K562 (cell line): ENCODE measurements around the gene HAPLN3. TPM values are rescaled to one million over a fixed set of nuclear protein-coding genes. Genes with fewer than 3 reads are reported as not detected.

Experiments used
- DPF2 ChIP-seq: fragments of 450-650 bp; IDR thresholded peaks from 2 replicates; pipeline ENCODE4 v1.6.1; 2016
- ETV5 ChIP-seq: sonication (generic); formaldehyde crosslinking; IDR thresholded peaks from 2 replicates; pipeline ENCODE4 v1.4.0; 2020; ENCODE audit warnings: low read depth, mild to moderate bottlenecking, missing genetic modification reagents
- GABPA ChIP-seq: fragments of 200-800 bp; sonication (Bioruptor generic); conservative IDR thresholded peaks from 2 replicates; pipeline ENCODE4 v1.6.1; 2016; ENCODE audit warnings: low read depth, missing genetic modification characterization, missing compliant biosample characterization
- HDAC6 ChIP-seq: IDR thresholded peaks from 2 replicates; pipeline ENCODE4 v1.6.1; 2012; ENCODE audit warnings: low read depth, mild to moderate bottlenecking, control low read depth, inconsistent platforms, low read length, moderate library complexity
- HMG20A ChIP-seq: fragments of 450-650 bp; formaldehyde crosslinking; conservative IDR thresholded peaks from 2 replicates; pipeline ENCODE4 v1.4.0; 2020; ENCODE audit warnings: mild to moderate bottlenecking, mixed read lengths
- MAFF ChIP-seq: IDR thresholded peaks from 2 replicates; pipeline ENCODE4 v1.6.1; 2012; ENCODE audit warnings: low read length, improper control_type of control experiment
- MEIS2 ChIP-seq: fragments of 450-650 bp; IDR thresholded peaks from 2 replicates; pipeline ENCODE4 v1.6.1; 2014; ENCODE audit warnings: mild to moderate bottlenecking; ENCODE audit not compliant: partially characterized antibody
- NCOA4 ChIP-seq: fragments of 450-650 bp; IDR thresholded peaks from 2 replicates; pipeline ENCODE4 v1.6.1; 2018; ENCODE audit warnings: mild to moderate bottlenecking; ENCODE audit not compliant: partially characterized antibody
- ZNF282 ChIP-seq: sonication (generic); formaldehyde crosslinking; IDR thresholded peaks from 2 replicates; pipeline ENCODE4 v1.8.1; 2023; ENCODE audit warnings: missing genetic modification reagents
- ZNF347 ChIP-seq: fragments of 450-650 bp; formaldehyde crosslinking; IDR thresholded peaks from 2 replicates; pipeline ENCODE4 v1.4.0; 2020; ENCODE audit warnings: low read depth, mild to moderate bottlenecking, moderate library complexity
- polyA plus RNA-seq, 8 experiments: library from polyadenylated mRNA; depleted of rRNA in 4 of 8; stranded (reverse) in 5 of 8; unstranded in 3 of 8; fragments of >200 nt; fragmentation: Nextera tagmentation in 2 of 8; fragmentation: Illumina TruSeq in 1 of 8; extraction: Ambion mirVana in 2 of 8; extraction: Trizol in 1 of 8; gene quantifications; 2 replicates each; pipeline versions ENCODE4 v1.2.1 to v1.2.3, GENCODE V29; 2011 to 2014; ENCODE audit warnings: inconsistent platforms in 1 of 8, missing spikeins in 1 of 8
- total RNA-seq, 7 experiments: library from RNA; depleted of rRNA in 6 of 7; stranded (reverse); fragments of >200 nt in 6 of 7; fragmentation: Illumina TruSeq in 2 of 7; extraction: Trizol in 2 of 7; gene quantifications; 2 replicates each; pipeline versions ENCODE4 v1.2.1 to v1.2.3, GENCODE V29; 2011 to 2021; ENCODE audit warnings: low replicate concordance in 1 of 7
- TF ChIP-seq, protein P1 (sequence below): fragments of 250-450 bp; sonication (Bioruptor Pico); IDR thresholded peaks from 2 replicates; pipeline ENCODE4 v1.8.0; 2021; ENCODE audit warnings: moderate library complexity, mild to moderate bottlenecking, inconsistent platforms
- TF ChIP-seq, protein P2 (sequence below), 2 experiments: fragments of 450-650 bp; formaldehyde crosslinking in 1 of 2; IDR thresholded peaks; 2 replicates each; pipeline versions ENCODE4 v1.4.0 to v1.6.1; 2014 to 2020; ENCODE audit warnings: mild to moderate bottlenecking in 2 of 2, borderline replicate concordance in 1 of 2, low read depth in 1 of 2
- TF ChIP-seq, protein P3 (sequence below), 2 experiments: fragments of 450-650 bp; IDR thresholded peaks; 2 replicates each; pipeline ENCODE4 v1.6.1; 2018; ENCODE audit warnings: mild to moderate bottlenecking in 2 of 2, low read depth in 1 of 2; ENCODE audit not compliant: partially characterized antibody in 2 of 2
- TF ChIP-seq, protein P4 (sequence below): sonication (generic); formaldehyde crosslinking; IDR thresholded peaks from 2 replicates; pipeline ENCODE4 v1.9.0; 2022; ENCODE audit warnings: mild to moderate bottlenecking, missing genetic modification reagents

The HAPLN3 gene
- total and polyA plus RNA-seq, 9 of the 15 experiments (the other 6 are each of a cell fraction or from before 2014, with no cell fraction given), result 0.04 to 2.4 (median 0.65) TPM

DNA sequence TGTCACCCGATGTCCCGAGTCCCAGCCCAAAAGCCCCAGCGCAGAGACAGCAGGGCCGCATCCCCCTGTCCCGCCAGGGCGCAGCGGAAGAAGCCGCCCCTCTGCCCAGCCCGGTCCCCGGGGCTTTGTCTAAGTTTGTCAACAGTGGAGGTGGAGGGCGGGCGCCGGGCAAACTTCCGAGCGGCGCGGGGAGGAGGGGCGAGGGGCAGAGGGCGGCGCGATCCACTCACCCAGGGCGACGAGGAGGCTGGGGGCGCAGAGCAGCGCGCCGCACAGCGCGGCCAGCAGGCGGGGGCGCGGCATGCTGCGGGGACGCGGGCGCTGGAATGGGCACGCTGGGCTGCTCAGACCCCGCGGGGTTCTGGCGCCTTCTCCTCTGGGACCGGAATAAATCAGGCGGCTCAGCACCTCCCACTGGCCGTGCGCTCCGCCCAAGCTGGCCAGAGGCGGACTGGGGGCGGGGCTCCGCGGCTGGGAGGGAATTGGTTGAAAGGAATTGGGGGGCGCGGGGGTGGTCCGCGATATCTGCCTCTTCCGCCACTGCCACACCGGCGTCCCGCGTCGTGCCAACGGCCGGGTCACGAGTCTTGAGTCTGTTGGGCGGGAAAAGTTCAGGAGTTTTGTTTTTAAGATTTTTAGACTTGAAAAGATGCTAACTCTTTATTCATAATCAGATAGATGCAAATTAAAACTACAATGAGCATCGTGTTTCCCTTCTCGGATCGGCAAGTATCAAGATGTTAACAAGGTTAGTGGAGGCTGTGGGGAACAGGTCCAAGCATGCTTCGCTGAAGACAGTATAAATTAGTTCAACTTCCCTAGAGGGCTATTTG, 17.9 kb upstream of the HAPLN3 start, which contains the start of gene MFGE8 (continued):
- no peak for TF ChIP-seq ZNF347 (CRISPR knock-in tag)
- TF ChIP-seq DPF2, result no peak; the same call in 1 of the 2 replicates
- TF ChIP-seq HMG20A, result no peak
- no peak; the same call in 1 of the 2 replicates for TF ChIP-seq GABPA
- TF ChIP-seq, protein P1, sequence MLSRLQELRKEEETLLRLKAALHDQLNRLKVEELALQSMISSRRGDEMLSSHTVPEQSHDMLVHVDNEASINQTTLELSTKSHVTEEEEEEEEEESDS (CRISPR knock-in tag), result no peak
- no peak for TF ChIP-seq HDAC6
- TF ChIP-seq MAFF, result no peak
- TF ChIP-seq ZNF282 (CRISPR knock-in tag), result no peak
- TF ChIP-seq, protein P2, sequence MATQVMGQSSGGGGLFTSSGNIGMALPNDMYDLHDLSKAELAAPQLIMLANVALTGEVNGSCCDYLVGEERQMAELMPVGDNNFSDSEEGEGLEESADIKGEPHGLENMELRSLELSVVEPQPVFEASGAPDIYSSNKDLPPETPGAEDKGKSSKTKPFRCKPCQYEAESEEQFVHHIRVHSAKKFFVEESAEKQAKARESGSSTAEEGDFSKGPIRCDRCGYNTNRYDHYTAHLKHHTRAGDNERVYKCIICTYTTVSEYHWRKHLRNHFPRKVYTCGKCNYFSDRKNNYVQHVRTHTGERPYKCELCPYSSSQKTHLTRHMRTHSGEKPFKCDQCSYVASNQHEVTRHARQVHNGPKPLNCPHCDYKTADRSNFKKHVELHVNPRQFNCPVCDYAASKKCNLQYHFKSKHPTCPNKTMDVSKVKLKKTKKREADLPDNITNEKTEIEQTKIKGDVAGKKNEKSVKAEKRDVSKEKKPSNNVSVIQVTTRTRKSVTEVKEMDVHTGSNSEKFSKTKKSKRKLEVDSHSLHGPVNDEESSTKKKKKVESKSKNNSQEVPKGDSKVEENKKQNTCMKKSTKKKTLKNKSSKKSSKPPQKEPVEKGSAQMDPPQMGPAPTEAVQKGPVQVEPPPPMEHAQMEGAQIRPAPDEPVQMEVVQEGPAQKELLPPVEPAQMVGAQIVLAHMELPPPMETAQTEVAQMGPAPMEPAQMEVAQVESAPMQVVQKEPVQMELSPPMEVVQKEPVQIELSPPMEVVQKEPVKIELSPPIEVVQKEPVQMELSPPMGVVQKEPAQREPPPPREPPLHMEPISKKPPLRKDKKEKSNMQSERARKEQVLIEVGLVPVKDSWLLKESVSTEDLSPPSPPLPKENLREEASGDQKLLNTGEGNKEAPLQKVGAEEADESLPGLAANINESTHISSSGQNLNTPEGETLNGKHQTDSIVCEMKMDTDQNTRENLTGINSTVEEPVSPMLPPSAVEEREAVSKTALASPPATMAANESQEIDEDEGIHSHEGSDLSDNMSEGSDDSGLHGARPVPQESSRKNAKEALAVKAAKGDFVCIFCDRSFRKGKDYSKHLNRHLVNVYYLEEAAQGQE (IDR thresholded peaks at IDR 0.05; ENCODE audit: borderline replicate concordance), result 0 out of 2 replicates have a peak, but pooled peaks have one; percentile 3
- TF ChIP-seq, protein P2 (CRISPR knock-in tag; IDR thresholded peaks at IDR 0.05; ENCODE audit: low read depth), result peak; percentile 47; the same call in 1 of the 2 replicates
- TF ChIP-seq NCOA4, result no peak
- 0 out of 2 replicates have a peak, but pooled peaks have one; percentile 36 for TF ChIP-seq ETV5 (CRISPR knock-in tag)
- TF ChIP-seq, protein P3, sequence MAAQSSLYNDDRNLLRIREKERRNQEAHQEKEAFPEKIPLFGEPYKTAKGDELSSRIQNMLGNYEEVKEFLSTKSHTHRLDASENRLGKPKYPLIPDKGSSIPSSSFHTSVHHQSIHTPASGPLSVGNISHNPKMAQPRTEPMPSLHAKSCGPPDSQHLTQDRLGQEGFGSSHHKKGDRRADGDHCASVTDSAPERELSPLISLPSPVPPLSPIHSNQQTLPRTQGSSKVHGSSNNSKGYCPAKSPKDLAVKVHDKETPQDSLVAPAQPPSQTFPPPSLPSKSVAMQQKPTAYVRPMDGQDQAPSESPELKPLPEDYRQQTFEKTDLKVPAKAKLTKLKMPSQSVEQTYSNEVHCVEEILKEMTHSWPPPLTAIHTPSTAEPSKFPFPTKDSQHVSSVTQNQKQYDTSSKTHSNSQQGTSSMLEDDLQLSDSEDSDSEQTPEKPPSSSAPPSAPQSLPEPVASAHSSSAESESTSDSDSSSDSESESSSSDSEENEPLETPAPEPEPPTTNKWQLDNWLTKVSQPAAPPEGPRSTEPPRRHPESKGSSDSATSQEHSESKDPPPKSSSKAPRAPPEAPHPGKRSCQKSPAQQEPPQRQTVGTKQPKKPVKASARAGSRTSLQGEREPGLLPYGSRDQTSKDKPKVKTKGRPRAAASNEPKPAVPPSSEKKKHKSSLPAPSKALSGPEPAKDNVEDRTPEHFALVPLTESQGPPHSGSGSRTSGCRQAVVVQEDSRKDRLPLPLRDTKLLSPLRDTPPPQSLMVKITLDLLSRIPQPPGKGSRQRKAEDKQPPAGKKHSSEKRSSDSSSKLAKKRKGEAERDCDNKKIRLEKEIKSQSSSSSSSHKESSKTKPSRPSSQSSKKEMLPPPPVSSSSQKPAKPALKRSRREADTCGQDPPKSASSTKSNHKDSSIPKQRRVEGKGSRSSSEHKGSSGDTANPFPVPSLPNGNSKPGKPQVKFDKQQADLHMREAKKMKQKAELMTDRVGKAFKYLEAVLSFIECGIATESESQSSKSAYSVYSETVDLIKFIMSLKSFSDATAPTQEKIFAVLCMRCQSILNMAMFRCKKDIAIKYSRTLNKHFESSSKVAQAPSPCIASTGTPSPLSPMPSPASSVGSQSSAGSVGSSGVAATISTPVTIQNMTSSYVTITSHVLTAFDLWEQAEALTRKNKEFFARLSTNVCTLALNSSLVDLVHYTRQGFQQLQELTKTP (IDR thresholded peaks at IDR 0.05; ENCODE audit: low read depth in 1 of 2, partially characterized antibody in 2 of 2), result no peak
- peak; percentile 54 for TF ChIP-seq MEIS2
- TF ChIP-seq, protein P4, sequence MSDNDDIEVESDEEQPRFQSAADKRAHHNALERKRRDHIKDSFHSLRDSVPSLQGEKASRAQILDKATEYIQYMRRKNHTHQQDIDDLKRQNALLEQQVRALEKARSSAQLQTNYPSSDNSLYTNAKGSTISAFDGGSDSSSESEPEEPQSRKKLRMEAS (CRISPR knock-in tag), result peak; percentile 67
